HG03469 (cell line): ENCODE data around the gene MARCHF7.
"Not testable (repeated sequence)": the region's sequence is repeated elsewhere in the genome, so short reads cannot be mapped to it uniquely, and the experiment has no call there.

Experiments used
- ATAC-seq: cut with Tn5 transposase; IDR thresholded peaks from one replicate; pipeline ENCODE4 v1.9.1; 2021; ENCODE audit warnings: mild to moderate bottlenecking, moderate library complexity, moderate number of reproducible peaks; ENCODE audit not compliant: unreplicated experiment

Gene MARCHF7

GRCh38 chr2:159716857-159717256 lies 4.6 kb downstream of the MARCHF7 start:
- ATAC-seq: no peak

- no peak for ATAC-seq
These were observed 8.4 kb downstream of the MARCHF7 start for GRCh38 chr2:159720676-159721075.

GRCh38 chr2:159722580-159722979 lies 10.3 kb downstream of the MARCHF7 start:
- ATAC-seq: no peak

- not testable (repeated sequence) for ATAC-seq
These were observed 12.7 kb downstream of the MARCHF7 start for GRCh38 chr2:159724795-159725572.

GRCh38 chr2:159725713-159726112 lies 13.4 kb downstream of the MARCHF7 start:
- ATAC-seq: no peak

GRCh38 chr2:159728629-159729028 lies 16.3 kb downstream of the MARCHF7 start:
- ATAC-seq: no peak

GRCh38 chr2:159735648-159736047 lies 23.3 kb downstream of the MARCHF7 start:
- no peak for ATAC-seq

GRCh38 chr2:159736048-159736447 lies 23.7 kb downstream of the MARCHF7 start:
- no peak for ATAC-seq

GRCh38 chr2:159737292-159737916 lies 25.1 kb downstream of the MARCHF7 start:
- ATAC-seq: no peak

- no peak for ATAC-seq
These were observed 25.6 kb downstream of the MARCHF7 start for GRCh38 chr2:159737917-159738296.

- ATAC-seq: no peak
These were observed 26.4 kb downstream of the MARCHF7 start for GRCh38 chr2:159738509-159739390.

GRCh38 chr2:159742846-159743245 lies 30.5 kb downstream of the MARCHF7 start:
- no peak for ATAC-seq

GRCh38 chr2:159744363-159744762 lies 32.1 kb downstream of the MARCHF7 start:
- ATAC-seq: no peak

GRCh38 chr2:159745237-159745636 lies 32.9 kb downstream of the MARCHF7 start:
- ATAC-seq: not testable (repeated sequence)

GRCh38 chr2:159748089-159748488 lies 35.8 kb downstream of the MARCHF7 start:
- no peak for ATAC-seq

- no peak for ATAC-seq
These were observed 38.6 kb downstream of the MARCHF7 start for GRCh38 chr2:159750873-159751272.

GRCh38 chr2:159753797-159754196 lies 41.5 kb downstream of the MARCHF7 start:
- no peak for ATAC-seq

GRCh38 chr2:159755014-159755413 lies 42.7 kb downstream of the MARCHF7 start:
- ATAC-seq: no peak

- ATAC-seq: no peak
These were observed 43.5 kb downstream of the MARCHF7 start for GRCh38 chr2:159755788-159756187.

GRCh38 chr2:159758239-159758638 lies 45.9 kb downstream of the MARCHF7 start:
- no peak for ATAC-seq

- ATAC-seq: no peak
These were observed 46.4 kb downstream of the MARCHF7 start for GRCh38 chr2:159758686-159759085.
